Left hindlimb (tissue), 1 donor: ENCODE measurements around the gene ZEB2.

ENCODE experiments used
- DNase-seq: peaks from one replicate; pipeline ENCODE4 v3.0.0-alpha.2; 2018

The ZEB2 gene

DNA sequence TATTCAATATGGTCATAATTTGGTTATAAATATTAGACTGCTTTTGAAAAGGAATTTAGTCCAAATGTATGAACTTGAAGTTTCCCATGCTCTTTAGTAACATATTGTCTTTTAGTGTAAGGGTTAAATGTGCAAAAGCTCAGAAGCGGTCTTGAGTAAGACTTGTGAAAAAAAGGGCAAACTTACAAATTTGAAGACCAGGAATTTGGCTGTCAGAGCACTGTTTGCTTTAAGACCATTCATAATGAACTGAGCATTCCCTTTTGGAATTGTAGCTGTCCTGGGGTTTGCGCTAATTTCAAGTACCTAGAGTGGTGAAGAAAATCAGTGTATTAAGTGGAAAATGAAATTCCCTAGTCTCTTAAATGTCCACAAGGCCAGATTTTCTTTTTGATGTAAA lies 6.9 kb upstream of the ZEB2 start:
- no peak for DNase-seq

GRCh38 chr2:144524118-144525009 lies 4.4 kb upstream of the ZEB2 start:
- peak; percentile 88 for DNase-seq

DNA sequence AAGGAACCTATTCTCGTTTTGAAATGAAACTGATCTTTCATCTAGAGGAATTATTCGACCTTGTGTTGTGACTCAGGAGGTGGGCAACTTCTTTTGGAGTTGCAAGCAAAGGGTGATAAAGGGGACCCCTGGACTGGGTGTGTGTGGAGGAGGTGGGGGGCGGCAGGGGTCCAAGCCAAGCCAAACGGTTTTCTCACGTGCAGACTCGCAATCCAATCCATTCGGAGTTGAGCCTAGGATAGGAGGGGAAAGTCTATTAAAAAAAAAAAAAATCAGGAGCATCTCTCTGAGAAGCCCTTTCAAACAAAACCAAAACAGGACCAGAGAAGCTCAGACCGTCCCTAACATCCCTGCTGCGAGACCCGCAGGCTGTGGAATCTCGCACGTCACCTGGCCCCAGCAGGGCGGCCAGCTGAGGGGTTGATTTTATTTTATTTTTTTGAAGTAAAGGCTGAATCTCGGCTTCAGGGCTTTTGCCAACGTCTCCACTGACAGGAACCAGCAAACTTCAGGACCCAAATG lies 3.7 kb upstream of the ZEB2 start:
- no peak for DNase-seq

- DNase-seq, result peak; percentile 72
Measured at GRCh38 chr2:144522897-144523595, 3.1 kb upstream of the ZEB2 start.

- no peak for DNase-seq
Measured at GRCh38 chr2:144522176-144522896, 2.4 kb upstream of the ZEB2 start.

DNA sequence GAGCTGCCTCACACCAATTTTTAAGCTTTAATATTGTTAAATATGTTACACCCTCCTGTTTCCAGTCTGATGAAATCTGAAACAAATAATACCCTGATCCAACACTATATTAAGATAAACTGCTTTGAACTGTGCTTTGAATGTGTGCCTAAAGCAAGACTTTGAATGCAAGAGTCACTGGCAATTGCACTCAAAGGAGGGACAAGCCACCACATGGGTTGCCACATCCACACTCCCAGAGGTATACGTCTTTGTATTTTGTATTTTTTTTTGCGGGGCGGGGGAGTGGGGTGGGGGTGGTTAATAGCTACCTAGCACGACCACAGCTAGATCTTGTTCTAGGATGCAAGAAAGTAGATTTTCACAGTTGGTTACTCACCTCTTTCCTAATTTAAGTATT lies 1.8 kb upstream of the ZEB2 start:
- DNase-seq, result no peak

GRCh38 chr2:144520756-144521487 lies 1.0 kb upstream of the ZEB2 start:
- DNase-seq, result no peak

GRCh38 chr2:144519597-144519933 lies 354 bp downstream of the ZEB2 start:
- DNase-seq, result no peak

- DNase-seq, result no peak
Measured at GRCh38 chr2:144518748-144519596, 947 bp downstream of the ZEB2 start.

DNA sequence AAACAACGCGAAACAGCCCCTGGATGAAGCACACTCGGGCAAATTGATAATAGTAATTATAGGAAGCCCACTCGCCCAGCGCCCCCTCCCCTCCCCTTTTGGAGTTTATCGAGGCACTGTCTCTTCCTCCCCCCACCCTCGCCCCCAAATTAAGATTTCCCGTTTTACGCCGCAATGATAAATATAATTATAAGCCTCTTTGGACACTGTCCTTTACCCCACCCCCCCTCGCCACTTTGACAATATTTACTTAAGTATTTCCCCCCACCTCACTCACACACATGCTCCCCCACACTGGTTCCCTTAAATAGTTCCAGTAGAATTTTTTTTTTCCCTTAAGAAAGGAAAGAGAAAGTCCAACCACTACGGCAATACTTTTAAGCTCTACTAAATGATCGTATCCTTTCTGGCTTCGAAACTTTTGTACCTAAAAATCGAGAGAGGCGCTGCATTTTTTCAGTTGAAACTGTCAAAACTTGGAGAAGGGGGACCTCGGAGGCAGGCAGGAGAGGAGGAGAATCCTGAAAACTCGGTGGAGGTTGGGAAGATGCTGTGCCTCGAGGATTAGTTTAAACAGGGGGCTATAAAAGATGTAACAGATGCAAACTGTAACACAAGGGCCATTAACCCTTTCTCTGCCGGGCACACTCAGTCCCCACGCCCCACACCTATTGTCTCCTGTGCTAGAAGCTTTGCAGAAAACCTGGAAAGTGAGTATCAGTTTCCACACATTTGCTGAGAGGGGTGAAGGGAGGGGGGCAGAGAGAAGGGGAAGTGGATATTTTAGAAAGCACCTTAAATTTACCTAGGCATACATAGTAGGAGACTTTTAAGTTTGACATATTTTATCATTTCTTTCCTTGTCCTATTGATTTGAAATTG lies 1.8 kb downstream of the ZEB2 start:
- peak; percentile 64 for DNase-seq

- DNase-seq, result peak; percentile 73
Measured at GRCh38 chr2:144516981-144517865, 2.7 kb downstream of the ZEB2 start.

DNA sequence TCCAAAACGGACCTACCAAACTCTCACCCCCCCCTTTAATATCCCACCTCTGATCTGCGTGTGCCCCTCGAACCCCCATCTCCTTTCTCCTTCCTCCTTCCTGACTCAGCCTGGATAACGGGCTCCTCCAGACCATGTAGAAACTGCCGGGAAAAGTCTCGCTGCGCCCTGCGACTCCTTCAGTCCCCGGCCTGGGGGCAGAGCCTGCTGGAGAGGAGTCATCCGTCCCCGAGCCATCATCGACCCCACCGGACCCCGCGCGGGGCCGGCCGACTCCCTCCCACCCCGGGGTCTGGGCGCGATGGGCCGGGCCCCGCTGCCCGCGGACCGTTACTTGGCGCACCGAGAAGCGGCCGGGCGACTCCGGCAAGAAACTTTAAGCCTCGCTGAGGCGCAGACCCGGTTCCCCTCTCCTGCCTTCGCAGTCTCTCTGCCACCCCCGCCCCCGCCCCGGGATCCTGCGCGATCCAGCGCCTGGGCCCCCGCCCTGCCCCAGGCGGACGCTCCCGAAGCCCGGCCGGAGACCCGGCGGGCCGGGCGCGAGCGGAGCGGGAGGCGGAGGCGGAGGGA lies 3.4 kb downstream of the ZEB2 start:
- DNase-seq, result peak; percentile 57

- DNase-seq, result peak; percentile 77
Measured at GRCh38 chr2:144515696-144516410, 4.1 kb downstream of the ZEB2 start.

- DNase-seq, result no peak
Measured at GRCh38 chr2:144515099-144515695, 4.7 kb downstream of the ZEB2 start.

DNA sequence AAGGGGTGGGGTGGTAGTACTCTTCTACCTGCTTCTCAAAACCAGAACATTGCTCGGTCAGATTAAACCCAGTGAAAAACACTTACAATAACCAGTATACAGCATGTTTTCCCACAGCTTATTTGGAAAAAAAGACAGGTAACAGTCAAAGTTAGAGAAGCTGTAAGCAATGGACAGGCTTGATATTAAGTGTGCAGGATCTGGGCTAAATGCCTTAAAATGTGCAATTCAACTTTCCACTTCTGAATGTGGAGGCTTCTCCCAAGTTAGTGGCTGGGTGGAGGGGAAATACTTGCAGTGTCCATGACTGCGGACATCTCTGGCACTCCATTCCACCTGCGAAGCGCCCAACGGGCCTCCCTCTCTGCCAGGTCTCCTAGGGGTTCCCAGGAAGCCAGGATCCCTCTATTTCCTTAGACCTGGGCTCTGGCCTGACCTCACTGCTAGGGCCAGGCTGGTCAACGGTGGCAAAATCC lies 5.3 kb downstream of the ZEB2 start:
- no peak for DNase-seq

DNA sequence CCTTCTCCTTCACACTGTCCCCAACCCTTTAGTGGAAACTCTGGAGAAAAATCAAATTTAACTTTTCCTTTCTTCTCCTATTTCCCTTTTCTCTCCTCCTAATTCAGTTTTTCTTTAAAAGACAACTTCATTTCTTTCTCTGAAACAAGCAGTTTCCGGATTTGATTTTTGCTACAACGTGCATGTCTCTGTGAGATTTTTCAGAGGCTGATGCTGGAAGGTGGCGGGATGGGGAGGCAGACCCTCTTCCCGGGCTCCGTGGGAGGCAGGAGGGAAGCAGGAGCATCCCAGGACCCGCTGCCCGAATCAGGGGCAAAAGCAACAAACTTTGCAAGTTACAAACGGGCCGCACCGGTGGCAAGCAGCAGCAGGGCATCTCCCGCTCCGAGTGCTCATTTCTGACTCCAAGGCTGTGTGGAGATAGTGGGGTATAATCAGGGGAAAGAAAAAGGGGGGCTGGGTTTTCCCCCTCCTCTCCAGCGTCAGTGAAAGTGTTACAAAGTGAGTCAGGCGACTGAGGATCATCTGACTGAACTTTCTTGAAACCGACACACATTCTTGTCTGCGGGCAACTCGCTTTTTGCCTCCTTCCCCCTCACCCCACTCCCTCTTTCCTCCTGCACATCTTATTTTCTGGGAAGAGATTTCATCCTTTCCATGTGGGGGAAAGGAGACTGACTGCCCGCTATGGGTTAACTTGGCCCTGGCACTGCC lies 6.4 kb downstream of the ZEB2 start:
- DNase-seq, result no peak

GRCh38 chr2:144512891-144513351 lies 7.0 kb downstream of the ZEB2 start:
- DNase-seq, result no peak
